Duodenal mucosa (tissue), 2 donors: ENCODE measurements around the gene USP13.

ENCODE experiments used
- H3K27ac ChIP-seq: one replicate; pipeline ENCODE4 v1.7.0; 2013; ENCODE audit warnings: low read depth, low read length
- H3K27me3 ChIP-seq, 2 donors: one replicate each; pipeline ENCODE4 v1.7.0; 2013; ENCODE audit warnings: low read length in 2 of 2, control low read depth in 1 of 2; ENCODE audit not compliant: insufficient read depth in 2 of 2, control insufficient read depth in 1 of 2
- H3K36me3 ChIP-seq, 2 donors: one replicate each; pipeline ENCODE4 v1.7.0; 2013; ENCODE audit warnings: low read length in 2 of 2, control low read depth in 1 of 2; ENCODE audit not compliant: insufficient read depth in 2 of 2, control insufficient read depth in 1 of 2
- H3K4me1 ChIP-seq, 2 donors: one replicate each; pipeline ENCODE4 v1.7.0; 2013; ENCODE audit warnings: low read length in 2 of 2, control low read depth in 1 of 2; ENCODE audit not compliant: insufficient read depth in 2 of 2, control insufficient read depth in 1 of 2
- H3K4me3 ChIP-seq, 2 donors: one replicate each; pipeline ENCODE4 v1.7.0; 2013; ENCODE audit warnings: low read length in 2 of 2, low read depth in 1 of 2
- H3K9ac ChIP-seq, 2 donors: one replicate each; pipeline ENCODE4 v1.7.0; 2013; ENCODE audit warnings: low read length in 2 of 2, low read depth in 1 of 2
- H3K9me3 ChIP-seq, 2 donors: one replicate each; pipeline ENCODE4 v1.7.0; 2013; ENCODE audit warnings: low read length in 2 of 2, control low read depth in 1 of 2; ENCODE audit not compliant: control insufficient read depth in 1 of 2

Gene USP13, protein sequence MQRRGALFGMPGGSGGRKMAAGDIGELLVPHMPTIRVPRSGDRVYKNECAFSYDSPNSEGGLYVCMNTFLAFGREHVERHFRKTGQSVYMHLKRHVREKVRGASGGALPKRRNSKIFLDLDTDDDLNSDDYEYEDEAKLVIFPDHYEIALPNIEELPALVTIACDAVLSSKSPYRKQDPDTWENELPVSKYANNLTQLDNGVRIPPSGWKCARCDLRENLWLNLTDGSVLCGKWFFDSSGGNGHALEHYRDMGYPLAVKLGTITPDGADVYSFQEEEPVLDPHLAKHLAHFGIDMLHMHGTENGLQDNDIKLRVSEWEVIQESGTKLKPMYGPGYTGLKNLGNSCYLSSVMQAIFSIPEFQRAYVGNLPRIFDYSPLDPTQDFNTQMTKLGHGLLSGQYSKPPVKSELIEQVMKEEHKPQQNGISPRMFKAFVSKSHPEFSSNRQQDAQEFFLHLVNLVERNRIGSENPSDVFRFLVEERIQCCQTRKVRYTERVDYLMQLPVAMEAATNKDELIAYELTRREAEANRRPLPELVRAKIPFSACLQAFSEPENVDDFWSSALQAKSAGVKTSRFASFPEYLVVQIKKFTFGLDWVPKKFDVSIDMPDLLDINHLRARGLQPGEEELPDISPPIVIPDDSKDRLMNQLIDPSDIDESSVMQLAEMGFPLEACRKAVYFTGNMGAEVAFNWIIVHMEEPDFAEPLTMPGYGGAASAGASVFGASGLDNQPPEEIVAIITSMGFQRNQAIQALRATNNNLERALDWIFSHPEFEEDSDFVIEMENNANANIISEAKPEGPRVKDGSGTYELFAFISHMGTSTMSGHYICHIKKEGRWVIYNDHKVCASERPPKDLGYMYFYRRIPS

DNA sequence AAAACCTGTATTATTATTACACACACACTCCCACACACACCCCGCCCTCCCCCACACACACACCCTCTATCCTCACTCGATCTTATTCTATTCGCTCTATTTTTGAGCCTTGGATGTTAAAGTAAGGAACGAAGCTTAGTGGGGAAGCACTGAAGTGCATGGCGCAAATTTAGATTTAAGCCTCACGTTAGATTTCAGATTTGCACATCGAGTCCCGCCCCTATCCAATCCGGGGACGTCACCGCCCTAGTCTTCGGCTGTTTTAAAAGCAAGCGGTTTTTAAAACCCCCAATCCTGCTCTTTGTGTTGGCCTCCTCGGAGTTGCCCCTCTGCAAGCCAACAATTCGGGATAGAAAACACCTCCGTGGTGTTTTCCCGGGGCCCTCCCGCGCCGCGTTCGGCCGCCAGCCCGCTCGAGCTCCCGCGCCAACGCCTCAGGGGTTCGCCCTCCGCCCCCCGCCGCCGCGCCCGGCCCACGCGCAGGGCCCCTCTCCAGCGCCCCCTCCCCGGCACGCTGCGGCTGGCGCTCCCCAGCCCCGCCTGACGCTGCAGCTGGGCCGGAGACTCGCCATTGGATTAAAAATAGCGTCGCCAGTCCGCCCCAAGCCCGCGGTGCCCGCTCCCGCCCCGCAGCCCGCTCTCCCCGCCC lies at the start of gene USP13:
TSS of gene USP13 (plus strand) at position 594 of the 649 bp plus-strand sequence. CDS start 186 bp downstream, outside the sequence.
- peak within 1 kb of the TSS; percentile 49 to 77 for H3K9ac ChIP-seq
- H3K9me3 ChIP-seq, result no peaks in the 10 kb centered on the region
- H3K4me1 ChIP-seq, result peaks cover 8 to 10% of the 10 kb centered on the region in 2 donors
- H3K27me3 ChIP-seq, result peaks cover 0 to 4% of the 10 kb centered on the region in 2 donors
- peak within 1 kb of the TSS; percentile 79 to 83 for H3K4me3 ChIP-seq
- no peaks in the 10 kb centered on the region for H3K36me3 ChIP-seq
- H3K27ac ChIP-seq, result peak within 1 kb of the TSS; percentile 44

DNA sequence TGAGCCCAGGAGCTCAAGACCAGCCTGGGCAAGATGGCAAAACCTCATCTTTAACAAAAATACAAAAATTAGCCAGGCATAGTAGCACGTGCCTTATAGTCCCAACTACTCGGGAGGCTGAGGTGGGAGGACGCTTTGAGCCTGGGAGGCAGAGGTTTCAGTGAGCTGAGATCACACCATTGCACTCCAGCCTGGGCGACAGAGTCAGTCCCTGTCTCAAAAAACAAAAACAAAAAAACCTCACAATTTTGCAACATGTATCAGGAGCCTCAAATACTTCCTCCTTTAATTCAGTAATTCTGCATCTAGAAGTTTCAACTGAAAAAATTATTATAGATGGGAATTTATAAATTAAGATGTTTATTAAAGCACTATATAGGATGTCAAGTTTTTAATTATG lies 49.5 kb upstream of the USP13 start:
- Histone ChIP-seq H3K4me1 (peaks cover 19 to 20% of the 10 kb centered on the region in 2 donors), H3K27ac (no peak overlapping the region), H3K27me3 (no peaks in the 10 kb centered on the region), H3K36me3 (peaks cover 4 to 42% of the 10 kb centered on the region in 2 donors), H3K9ac (no peak overlapping the region), H3K9me3 (no peaks in the 10 kb centered on the region), H3K4me3 (peak overlapping the region; percentile 98 to 99)

DNA sequence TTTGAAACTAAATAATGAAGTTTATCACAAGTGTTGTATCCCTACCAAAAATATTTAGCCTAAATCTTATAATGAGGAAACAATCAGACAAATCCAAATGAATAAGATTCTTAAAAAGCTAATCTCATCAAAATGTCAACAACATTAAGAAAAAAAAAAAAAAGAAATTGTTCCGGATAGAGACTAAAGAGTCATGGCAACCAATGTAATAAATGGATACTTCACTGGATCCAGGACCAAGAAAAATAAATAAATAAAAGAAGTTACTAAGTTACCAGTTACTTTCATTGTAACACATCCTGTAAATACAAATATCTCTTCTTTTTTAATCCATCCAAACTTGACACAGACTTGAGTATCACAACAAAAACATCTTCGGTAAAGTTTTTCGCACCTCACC lies 49.0 kb upstream of the USP13 start:
- peak overlapping the region; percentile 98 to 99 for H3K4me3 ChIP-seq
- H3K36me3 ChIP-seq, result peaks cover 4 to 37% of the 10 kb centered on the region in 2 donors
- H3K4me1 ChIP-seq, result peaks cover 19 to 20% of the 10 kb centered on the region in 2 donors
- H3K27ac ChIP-seq, result peak overlapping the region; percentile 55
- H3K9ac ChIP-seq, result peak overlapping the region; percentile 94 to 98
- H3K9me3 ChIP-seq, result no peaks in the 10 kb centered on the region
- no peaks in the 10 kb centered on the region for H3K27me3 ChIP-seq

DNA sequence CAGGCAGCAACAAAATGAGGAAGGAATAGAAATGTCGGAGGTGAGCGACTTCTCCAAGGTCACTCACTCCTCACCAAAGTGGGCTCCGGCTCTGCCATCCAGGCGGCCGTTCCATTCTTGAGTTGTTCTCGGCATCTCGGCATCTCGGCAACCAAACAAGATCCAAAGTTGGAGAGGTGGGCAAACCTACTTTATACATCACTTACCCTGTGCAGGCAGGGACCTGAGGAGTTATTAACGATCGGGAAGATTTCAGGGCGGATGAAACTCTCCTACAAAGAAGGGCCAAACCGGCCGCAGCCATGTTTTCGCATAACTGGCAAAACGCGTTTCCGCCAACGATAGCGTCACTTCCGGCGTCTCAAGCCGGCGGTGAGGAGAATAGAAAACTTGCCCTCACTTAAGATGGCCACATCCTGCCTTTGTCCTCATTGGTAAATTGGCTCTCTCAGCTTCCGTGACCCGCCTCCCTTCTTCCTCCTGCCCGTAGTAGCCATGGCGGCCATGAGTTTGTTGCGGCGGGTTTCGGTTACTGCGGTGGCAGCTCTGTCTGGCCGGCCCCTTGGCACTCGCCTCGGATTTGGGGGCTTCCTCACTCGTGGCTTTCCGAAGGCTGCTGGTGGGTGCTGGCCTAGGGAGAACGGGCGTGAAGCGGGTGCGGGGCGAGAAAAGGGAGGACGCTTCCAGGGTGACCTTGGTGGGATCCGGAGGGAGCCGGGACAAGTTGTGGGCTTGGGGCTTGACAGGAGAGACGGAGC lies 48.3 kb upstream of the USP13 start, which contains the start of the genes MRPL47 and NDUFB5:
TSS of gene MRPL47 (minus strand) at position 318 of the 758 bp plus-strand sequence. CDS start at position 304, 14 bp downstream.
TSS of gene NDUFB5 (plus strand) at position 474 of the 758 bp plus-strand sequence. CDS start at position 496, 22 bp downstream.
- H3K27me3 ChIP-seq, result no peaks in the 10 kb centered on the region
- peak within 1 kb of the TSS; percentile 91 for H3K27ac ChIP-seq
- peak within 1 kb of the TSS; percentile 94 to 98 for H3K9ac ChIP-seq
- peaks cover 20 to 26% of the 10 kb centered on the region in 2 donors for H3K4me1 ChIP-seq
- H3K9me3 ChIP-seq, result no peaks in the 10 kb centered on the region
- peaks cover 4 to 31% of the 10 kb centered on the region in 2 donors for H3K36me3 ChIP-seq
- peak within 1 kb of the TSS; percentile 98 to 99 for H3K4me3 ChIP-seq

DNA sequence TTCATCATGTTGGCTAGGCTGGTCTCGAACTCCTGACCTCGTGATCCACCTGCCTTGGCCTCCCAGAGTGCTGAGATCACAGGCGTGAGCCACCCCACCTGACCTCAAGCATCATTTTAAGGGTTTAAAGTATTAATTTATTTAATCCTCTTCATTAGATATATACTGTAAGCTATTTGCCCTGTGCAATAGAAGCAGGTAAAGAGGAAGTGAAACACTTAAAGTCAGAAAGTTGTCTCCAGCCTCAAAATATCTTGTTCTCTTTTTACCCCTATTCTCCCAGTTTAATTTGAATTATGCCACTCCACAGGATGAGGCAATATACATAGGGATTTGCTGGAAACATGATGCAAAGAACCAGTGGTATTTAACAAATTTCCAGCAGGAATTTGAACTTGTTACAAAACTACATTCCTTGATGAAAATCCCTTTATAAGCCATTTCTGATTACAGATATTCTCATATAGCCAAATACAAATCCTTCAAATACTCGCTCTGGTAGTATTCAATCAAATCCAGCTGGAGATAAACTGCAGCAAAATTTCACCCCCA lies 46.2 kb upstream of the USP13 start:
- Histone ChIP-seq H3K4me3 (no peak overlapping the region), H3K27ac (no peak overlapping the region), H3K36me3 (peaks cover 0 to 15% of the 10 kb centered on the region in 2 donors), H3K27me3 (no peaks in the 10 kb centered on the region), H3K9ac (no peak overlapping the region), H3K4me1 (peaks cover 20 to 26% of the 10 kb centered on the region in 2 donors), H3K9me3 (no peaks in the 10 kb centered on the region)

DNA sequence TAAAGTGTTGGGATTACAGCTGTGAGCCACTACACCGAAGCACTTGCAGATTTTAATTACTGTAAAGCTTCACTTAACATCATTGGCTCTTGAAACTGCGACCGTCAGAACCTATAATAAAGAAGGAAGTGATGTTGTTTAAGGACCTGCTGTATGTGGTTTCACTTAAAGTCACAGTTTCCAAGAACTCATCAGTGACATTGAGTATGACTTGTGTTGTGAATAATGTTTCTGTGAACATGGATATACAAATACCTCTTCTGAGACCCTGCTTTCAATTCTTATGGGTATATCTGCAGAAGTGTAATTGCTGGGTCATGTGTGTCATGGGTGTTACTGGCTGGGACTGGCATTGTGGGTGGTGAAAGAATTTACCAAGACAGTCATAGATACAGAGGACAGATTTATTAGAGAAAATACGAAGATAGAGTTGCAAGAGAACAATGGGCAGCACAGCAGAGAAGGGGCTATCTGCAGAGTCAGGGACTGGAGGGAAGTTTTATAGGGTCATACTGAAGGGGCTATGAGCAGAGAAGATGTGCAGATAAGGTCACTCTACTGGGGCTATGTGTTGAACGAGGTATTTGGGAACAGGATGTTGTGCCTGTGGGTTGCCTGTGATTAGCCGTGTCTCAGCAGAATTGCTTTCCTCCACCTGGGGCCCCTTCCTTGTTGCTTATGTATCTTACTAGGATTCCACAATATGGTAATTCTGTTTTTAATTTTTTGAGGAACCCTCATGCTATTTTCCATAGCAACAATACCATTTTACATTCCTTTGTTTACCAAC lies 43.7 kb upstream of the USP13 start:
- H3K9me3 ChIP-seq, result no peaks in the 10 kb centered on the region
- H3K27ac ChIP-seq, result peak overlapping the region; percentile 22
- peaks cover 15 to 16% of the 10 kb centered on the region in 2 donors for H3K4me1 ChIP-seq
- no peaks in the 10 kb centered on the region for H3K27me3 ChIP-seq
- H3K9ac ChIP-seq, result no peak overlapping the region
- H3K4me3 ChIP-seq, result no peak overlapping the region
- H3K36me3 ChIP-seq, result peaks cover 0 to 15% of the 10 kb centered on the region in 2 donors

DNA sequence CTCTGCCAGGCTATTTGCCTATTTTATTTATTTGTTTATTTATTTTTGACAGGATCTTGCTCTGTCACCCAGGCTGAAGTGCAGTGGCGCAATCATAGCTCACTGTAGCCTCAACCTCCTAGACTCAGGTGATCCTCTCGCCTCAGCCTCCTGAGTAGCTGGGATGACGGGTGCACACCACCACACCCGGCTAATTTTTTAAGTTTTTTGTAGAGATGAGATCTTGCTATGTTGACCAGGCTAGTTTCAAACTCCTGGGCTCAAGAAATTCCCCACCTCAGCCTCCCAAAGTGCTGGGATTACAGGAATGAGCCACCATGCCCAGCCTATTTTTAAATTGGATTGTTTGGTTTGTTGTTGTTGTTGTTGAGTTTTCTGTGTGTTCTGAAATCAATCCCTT lies 42.8 kb upstream of the USP13 start:
- H3K27me3 ChIP-seq, result no peaks in the 10 kb centered on the region
- H3K4me3 ChIP-seq, result no peak overlapping the region
- peaks cover 0 to 22% of the 10 kb centered on the region in 2 donors for H3K36me3 ChIP-seq
- H3K9ac ChIP-seq, result no peak overlapping the region
- no peak overlapping the region for H3K27ac ChIP-seq
- H3K9me3 ChIP-seq, result no peaks in the 10 kb centered on the region
- peaks cover 15 to 16% of the 10 kb centered on the region in 2 donors for H3K4me1 ChIP-seq

DNA sequence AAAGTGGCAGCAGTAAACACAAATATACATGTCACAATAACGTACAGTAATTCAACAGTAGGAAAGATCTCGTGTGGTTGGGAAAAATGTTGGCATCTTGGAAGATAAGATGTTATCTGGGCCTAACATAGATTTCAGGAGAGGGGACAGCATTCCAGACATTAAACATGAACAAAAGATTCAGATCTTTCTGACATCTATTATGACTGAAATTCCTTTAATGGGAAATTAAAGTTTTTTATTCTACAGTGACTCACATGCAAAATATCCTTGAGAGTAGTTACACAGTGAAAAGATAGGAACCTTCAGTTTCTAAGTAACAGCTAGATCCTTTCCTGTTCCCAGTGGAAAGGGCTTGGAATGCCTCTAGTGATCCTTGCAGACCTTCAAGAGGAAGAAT lies 39.0 kb upstream of the USP13 start:
- no peaks in the 10 kb centered on the region for H3K9me3 ChIP-seq
- H3K27me3 ChIP-seq, result no peaks in the 10 kb centered on the region
- H3K36me3 ChIP-seq, result peaks cover 19 to 32% of the 10 kb centered on the region in 2 donors
- H3K4me3 ChIP-seq, result no peak overlapping the region
- no peak overlapping the region for H3K27ac ChIP-seq
- H3K4me1 ChIP-seq, result peaks cover 0 to 7% of the 10 kb centered on the region in 2 donors
- H3K9ac ChIP-seq, result no peak overlapping the region
